ENCODE measurements around the gene CD96.

DNA sequence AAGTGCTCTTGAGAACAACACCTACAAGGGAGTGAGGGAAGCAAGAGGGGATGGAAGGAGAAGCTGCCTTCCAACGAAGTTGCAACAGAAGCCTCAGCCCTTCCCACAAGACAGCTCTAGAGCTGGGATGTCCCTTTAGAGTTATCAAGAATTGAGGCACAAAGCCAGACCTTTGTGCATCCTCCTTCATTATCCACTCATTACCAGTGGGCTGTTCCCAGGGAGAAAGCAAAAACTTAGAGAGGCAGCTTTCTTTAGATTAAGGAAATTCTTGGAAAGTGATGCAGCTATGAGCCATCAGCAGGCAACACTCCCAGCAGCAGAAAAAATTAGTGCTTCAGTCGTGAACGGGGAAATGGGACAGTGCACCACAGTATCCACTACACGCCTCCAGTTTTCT is 10.6 kb upstream of the CD96 start:
- TF ChIP-seq, protein P1, sequence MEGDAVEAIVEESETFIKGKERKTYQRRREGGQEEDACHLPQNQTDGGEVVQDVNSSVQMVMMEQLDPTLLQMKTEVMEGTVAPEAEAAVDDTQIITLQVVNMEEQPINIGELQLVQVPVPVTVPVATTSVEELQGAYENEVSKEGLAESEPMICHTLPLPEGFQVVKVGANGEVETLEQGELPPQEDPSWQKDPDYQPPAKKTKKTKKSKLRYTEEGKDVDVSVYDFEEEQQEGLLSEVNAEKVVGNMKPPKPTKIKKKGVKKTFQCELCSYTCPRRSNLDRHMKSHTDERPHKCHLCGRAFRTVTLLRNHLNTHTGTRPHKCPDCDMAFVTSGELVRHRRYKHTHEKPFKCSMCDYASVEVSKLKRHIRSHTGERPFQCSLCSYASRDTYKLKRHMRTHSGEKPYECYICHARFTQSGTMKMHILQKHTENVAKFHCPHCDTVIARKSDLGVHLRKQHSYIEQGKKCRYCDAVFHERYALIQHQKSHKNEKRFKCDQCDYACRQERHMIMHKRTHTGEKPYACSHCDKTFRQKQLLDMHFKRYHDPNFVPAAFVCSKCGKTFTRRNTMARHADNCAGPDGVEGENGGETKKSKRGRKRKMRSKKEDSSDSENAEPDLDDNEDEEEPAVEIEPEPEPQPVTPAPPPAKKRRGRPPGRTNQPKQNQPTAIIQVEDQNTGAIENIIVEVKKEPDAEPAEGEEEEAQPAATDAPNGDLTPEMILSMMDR (IDR thresholded peaks at IDR 0.05), result no peak
- TF ChIP-seq POLR2A (IDR thresholded peaks at IDR 0.05), result no peak

All from adrenal gland (tissue), 5 donors.